ENCODE results near the gene CFAP61. TPM values are rescaled to one million over a fixed set of nuclear protein-coding genes. Genes with fewer than 3 reads are reported as not detected.
A peak's percentile ranks its signal among the peaks of the same experiment; 100 is the strongest.

The CFAP61 gene
- polyA plus RNA-seq, 3 donors from 2014 or later, result 1.3 to 3.2 TPM; not detected in 1

DNA sequence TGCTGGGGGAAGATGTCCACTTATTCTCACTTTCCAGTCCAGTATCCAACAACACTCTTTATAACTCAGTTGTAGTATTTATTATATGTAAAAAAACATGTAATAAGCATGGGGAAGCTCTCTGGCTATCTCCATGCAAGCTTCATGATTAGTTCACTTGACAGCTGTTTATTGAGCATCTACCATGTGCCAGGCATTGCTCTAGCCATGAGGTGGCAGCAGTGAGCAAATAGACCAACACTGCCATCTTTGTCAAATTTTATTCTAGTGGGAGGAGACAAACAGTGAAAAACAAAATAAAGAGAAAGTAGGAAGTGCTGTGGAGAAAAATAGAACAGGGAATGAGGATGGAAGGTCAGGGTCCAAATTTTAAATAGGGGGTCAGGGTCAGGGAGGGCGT lies 131.8 kb downstream of the CFAP61 start:
- peak overlapping the region in 2 of 5 donors; percentile 13 to 23 for H3K4me3 Mint-ChIP-seq
- H3K27me3 Mint-ChIP-seq (ENCODE audit: low read depth in 3 of 3), result peaks cover 3 to 14% (median 4%) of the 10 kb centered on the region in 3 donors
- peak in 1 of 3 donors; percentile 27 for DNase-seq
- no peaks in the 10 kb centered on the region for H3K9me3 Mint-ChIP-seq
- peaks cover 71 to 85% of the 10 kb centered on the region in 2 donors for H3K4me1 Mint-ChIP-seq
- H3K36me3 Mint-ChIP-seq, result peaks cover 0 to 8% (median 4%) of the 10 kb centered on the region in 3 donors
- peak overlapping the region; percentile 10 to 97 (median 87) for H3K27ac Mint-ChIP-seq

DNA sequence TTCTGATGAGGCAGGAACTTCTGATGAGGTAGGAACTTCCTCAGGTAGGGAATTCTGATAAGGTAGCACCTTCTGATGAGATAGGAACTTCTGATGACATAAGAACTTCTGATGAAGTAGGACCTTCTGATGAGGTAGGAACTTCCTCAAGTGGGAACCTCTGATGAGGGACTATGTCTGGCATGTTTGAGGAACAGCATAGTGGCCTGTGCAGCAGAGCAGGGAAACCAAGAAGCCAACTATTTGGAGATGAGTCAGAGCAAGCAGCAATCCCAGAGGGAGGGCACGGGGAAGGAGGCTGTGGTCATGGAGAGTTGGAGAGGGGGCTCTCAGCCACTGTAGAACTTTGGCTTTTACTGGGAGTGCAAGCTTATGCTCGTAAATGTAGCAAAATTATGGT lies 132.4 kb downstream of the CFAP61 start:
- H3K4me3 Mint-ChIP-seq, result no peak overlapping the region
- no peaks in the 10 kb centered on the region for H3K9me3 Mint-ChIP-seq
- peaks cover 3 to 14% (median 5%) of the 10 kb centered on the region in 3 donors for H3K27me3 Mint-ChIP-seq (ENCODE audit: low read depth in 3 of 3)
- peaks cover 65 to 82% of the 10 kb centered on the region in 2 donors for H3K4me1 Mint-ChIP-seq
- peak overlapping the region in 5 of 6 donors; percentile 26 to 97 (median 88) for H3K27ac Mint-ChIP-seq
- DNase-seq, result no peak
- peaks cover 0 to 8% (median 4%) of the 10 kb centered on the region in 3 donors for H3K36me3 Mint-ChIP-seq

DNA sequence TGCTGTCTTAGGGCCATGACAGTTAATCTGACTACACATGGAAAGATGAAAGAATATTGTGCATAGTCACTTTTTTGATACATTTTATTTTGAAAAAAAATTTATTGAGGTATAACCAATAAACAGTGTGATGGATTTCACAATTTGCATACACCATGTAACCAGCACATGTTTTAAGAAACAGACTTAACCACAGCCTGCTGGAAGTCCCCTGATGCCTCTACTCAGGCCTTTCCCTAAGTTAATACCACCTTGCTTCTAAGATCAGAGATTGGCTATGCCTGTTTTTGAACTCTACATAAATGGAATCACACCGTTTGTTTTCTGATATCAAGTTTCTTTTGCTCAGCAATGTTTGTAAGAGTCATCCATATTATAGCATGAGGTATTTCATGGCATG lies 136.3 kb downstream of the CFAP61 start:
- Mint-ChIP-seq H3K27me3 (ENCODE audit: low read depth in 3 of 3) (peaks cover 0 to 1% (median 1%) of the 10 kb centered on the region in 3 donors), H3K4me3 (no peak overlapping the region), H3K4me1 (peaks cover 46 to 72% of the 10 kb centered on the region in 2 donors), H3K36me3 (peaks cover 0 to 4% (median 4%) of the 10 kb centered on the region in 3 donors), H3K27ac (peak overlapping the region in 5 of 6 donors; percentile 36 to 76 (median 69)), H3K9me3 (peaks cover 0 to 2% (median 0%) of the 10 kb centered on the region in 6 donors)
- peak in 1 of 3 donors; percentile 35 for DNase-seq

- DNase-seq, result no peak
- peaks cover 0 to 4% (median 0%) of the 10 kb centered on the region in 6 donors for H3K9me3 Mint-ChIP-seq
- peaks cover 23 to 45% of the 10 kb centered on the region in 2 donors for H3K4me1 Mint-ChIP-seq
- H3K4me3 Mint-ChIP-seq, result no peak overlapping the region
- H3K36me3 Mint-ChIP-seq, result peaks cover 5 to 9% (median 7%) of the 10 kb centered on the region in 3 donors
- peaks cover 0 to 2% (median 1%) of the 10 kb centered on the region in 3 donors for H3K27me3 Mint-ChIP-seq (ENCODE audit: low read depth in 3 of 3)
- H3K27ac Mint-ChIP-seq, result peak overlapping the region in 5 of 6 donors; percentile 4 to 79 (median 31)
These were observed 140.0 kb downstream of the CFAP61 start for GRCh38 chr20:20192366-20192765.

DNA sequence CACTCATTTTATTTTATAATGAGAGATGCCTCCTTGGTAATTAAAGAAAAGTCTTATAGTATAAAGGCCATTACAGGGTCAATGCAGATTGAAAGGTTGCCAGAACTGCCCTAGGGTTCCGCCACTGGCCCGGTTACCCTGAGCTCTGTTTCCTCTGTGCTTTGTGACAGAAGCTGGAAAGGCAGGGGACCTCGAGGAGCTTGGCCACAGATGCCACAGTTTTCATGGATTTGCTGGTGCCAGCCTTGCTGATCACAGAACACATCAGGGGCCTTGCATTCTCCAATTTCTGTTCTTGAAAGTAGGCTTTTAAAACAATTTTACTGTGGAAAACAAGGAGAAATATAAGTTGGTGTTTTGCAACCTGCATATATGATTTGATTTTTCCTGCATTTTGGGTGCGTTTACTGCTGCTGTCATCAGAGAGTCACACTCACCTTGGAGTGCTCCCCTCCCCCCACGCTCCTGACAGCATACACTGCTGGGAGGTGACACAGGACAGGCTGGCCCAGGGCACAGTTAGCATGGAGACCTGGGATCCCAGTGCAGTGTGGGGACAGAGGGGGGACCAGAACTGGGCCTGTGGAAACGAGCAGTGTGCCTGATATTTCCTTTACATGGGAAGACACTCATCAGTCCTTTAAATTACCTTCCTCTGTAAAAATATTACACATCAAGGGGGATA lies 142.8 kb downstream of the CFAP61 start:
- H3K27ac Mint-ChIP-seq, result peak overlapping the region in 1 of 6 donors; percentile 47
- DNase-seq, result no peak
- H3K27me3 Mint-ChIP-seq (ENCODE audit: low read depth in 3 of 3), result peaks cover 0 to 2% (median 0%) of the 10 kb centered on the region in 3 donors
- peaks cover 5 to 11% (median 11%) of the 10 kb centered on the region in 3 donors for H3K36me3 Mint-ChIP-seq
- peaks cover 14 to 23% of the 10 kb centered on the region in 2 donors for H3K4me1 Mint-ChIP-seq
- H3K9me3 Mint-ChIP-seq, result peaks cover 0 to 4% (median 0%) of the 10 kb centered on the region in 6 donors
- H3K4me3 Mint-ChIP-seq, result no peak overlapping the region

- Mint-ChIP-seq H3K27ac (peak overlapping the region in 1 of 6 donors; percentile 10), H3K9me3 (peaks cover 0 to 4% (median 0%) of the 10 kb centered on the region in 6 donors), H3K36me3 (peaks cover 5 to 11% (median 11%) of the 10 kb centered on the region in 3 donors), H3K4me1 (peaks cover 9 to 13% of the 10 kb centered on the region in 2 donors), H3K27me3 (ENCODE audit: low read depth in 3 of 3) (peaks cover 0 to 4% (median 0%) of the 10 kb centered on the region in 3 donors), H3K4me3 (no peak overlapping the region)
- DNase-seq, result no peak
These were observed 144.3 kb downstream of the CFAP61 start for GRCh38 chr20:20196610-20197009.

DNA sequence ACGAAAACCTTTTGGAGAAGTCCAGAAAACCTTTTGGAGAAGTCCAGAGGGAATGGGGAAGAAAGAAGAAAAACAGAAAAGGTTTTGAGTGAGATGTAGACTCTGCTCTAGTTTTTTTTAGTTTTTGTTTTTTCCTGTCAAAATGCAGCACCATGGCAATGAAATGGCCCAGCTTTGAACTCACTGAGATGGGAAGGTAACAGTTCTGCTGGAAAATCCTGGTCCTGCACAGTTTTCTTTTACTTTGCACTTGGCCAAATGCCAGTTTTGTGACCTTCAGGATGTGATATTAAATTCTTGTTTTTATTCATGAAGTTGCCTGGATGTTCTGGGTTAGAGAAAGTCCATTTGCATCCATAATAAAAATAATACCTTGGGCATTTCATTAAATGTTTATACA lies 145.7 kb downstream of the CFAP61 start:
- peaks cover 0 to under 1% of the 10 kb centered on the region in 2 donors for H3K4me1 Mint-ChIP-seq
- H3K4me3 Mint-ChIP-seq, result no peak overlapping the region
- H3K36me3 Mint-ChIP-seq, result peaks cover 5 to 11% (median 11%) of the 10 kb centered on the region in 3 donors
- peaks cover 0 to 2% (median 0%) of the 10 kb centered on the region in 6 donors for H3K9me3 Mint-ChIP-seq
- no peak for DNase-seq
- peaks cover 0 to 4% (median 0%) of the 10 kb centered on the region in 3 donors for H3K27me3 Mint-ChIP-seq (ENCODE audit: low read depth in 3 of 3)
- no peak overlapping the region for H3K27ac Mint-ChIP-seq

- Mint-ChIP-seq H3K4me3 (no peak overlapping the region), H3K27me3 (ENCODE audit: low read depth in 3 of 3) (peaks cover 0 to 5% (median 3%) of the 10 kb centered on the region in 3 donors), H3K9me3 (no peaks in the 10 kb centered on the region), H3K27ac (peak overlapping the region in 2 of 6 donors; percentile 38 to 50), H3K36me3 (peaks cover 4 to 5% (median 5%) of the 10 kb centered on the region in 3 donors), H3K4me1 (peaks cover 6 to 10% of the 10 kb centered on the region in 2 donors)
- DNase-seq, result no peak
These were observed 147.2 kb downstream of the CFAP61 start for GRCh38 chr20:20199361-20200160.

GRCh38 chr20:20201124-20201523 lies 148.8 kb downstream of the CFAP61 start:
- Mint-ChIP-seq H3K27ac (no peak overlapping the region), H3K27me3 (ENCODE audit: low read depth in 3 of 3) (peaks cover 0 to 10% (median 5%) of the 10 kb centered on the region in 3 donors), H3K4me1 (peaks cover 21 to 26% of the 10 kb centered on the region in 2 donors), H3K36me3 (peaks cover 4 to 5% (median 5%) of the 10 kb centered on the region in 3 donors), H3K4me3 (no peak overlapping the region), H3K9me3 (no peaks in the 10 kb centered on the region)
- no peak for DNase-seq

- Mint-ChIP-seq H3K27ac (no peak overlapping the region), H3K36me3 (peaks cover 4 to 5% (median 5%) of the 10 kb centered on the region in 3 donors), H3K4me1 (peaks cover 26 to 31% of the 10 kb centered on the region in 2 donors), H3K27me3 (ENCODE audit: low read depth in 3 of 3) (peaks cover 0 to 10% (median 5%) of the 10 kb centered on the region in 3 donors), H3K9me3 (no peaks in the 10 kb centered on the region), H3K4me3 (no peak overlapping the region)
- DNase-seq, result no peak
These were observed 149.3 kb downstream of the CFAP61 start for GRCh38 chr20:20201639-20202038.

DNA sequence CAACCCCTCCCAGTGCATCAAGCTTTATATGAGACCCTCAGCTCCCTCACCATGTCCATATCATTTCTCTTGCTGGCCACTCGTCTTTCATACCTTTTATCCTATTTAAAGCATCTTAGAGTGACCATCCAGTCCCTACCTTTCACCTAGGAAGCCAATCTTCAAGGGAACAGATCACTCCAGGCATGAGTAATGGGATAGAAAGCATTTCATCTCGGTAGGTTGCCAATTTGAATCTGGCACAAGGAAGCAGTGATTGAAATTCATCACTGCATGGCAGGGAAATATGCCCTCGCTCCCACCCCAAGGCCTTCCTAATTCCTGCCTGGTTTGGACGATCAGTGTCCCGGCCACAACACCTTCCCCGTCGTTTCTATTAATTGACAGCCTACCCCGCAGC lies 150.4 kb downstream of the CFAP61 start:
- no peaks in the 10 kb centered on the region for H3K9me3 Mint-ChIP-seq
- H3K36me3 Mint-ChIP-seq, result peaks cover 0 to 5% (median 4%) of the 10 kb centered on the region in 3 donors
- H3K4me1 Mint-ChIP-seq, result peaks cover 37 to 42% of the 10 kb centered on the region in 2 donors
- DNase-seq, result no peak
- peak overlapping the region in 2 of 6 donors; percentile 13 to 43 for H3K27ac Mint-ChIP-seq
- H3K4me3 Mint-ChIP-seq, result no peak overlapping the region
- H3K27me3 Mint-ChIP-seq (ENCODE audit: low read depth in 3 of 3), result peaks cover 0 to 11% (median 5%) of the 10 kb centered on the region in 3 donors

DNA sequence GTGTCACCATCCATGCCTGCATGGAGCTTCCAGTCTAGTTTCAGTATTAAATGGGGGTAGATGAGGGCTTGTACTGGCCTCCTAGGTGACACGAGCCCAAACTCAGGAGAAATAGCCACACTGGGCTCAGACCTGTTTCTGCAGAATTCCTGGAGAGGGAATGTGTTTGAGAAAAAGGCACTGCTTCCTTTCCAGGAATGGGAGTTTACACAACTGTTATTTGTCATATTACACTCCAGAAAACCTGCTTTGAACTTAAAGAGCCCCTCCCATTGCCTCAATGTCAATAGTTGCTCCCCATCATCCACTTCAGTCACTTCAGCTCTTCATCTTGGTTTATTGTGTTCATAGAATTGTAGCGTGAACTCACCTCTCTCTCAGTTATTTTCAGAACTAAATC lies 151.5 kb downstream of the CFAP61 start:
- peaks cover 0 to 5% (median under 1%) of the 10 kb centered on the region in 3 donors for H3K36me3 Mint-ChIP-seq
- peaks cover 0 to 17% (median 5%) of the 10 kb centered on the region in 3 donors for H3K27me3 Mint-ChIP-seq (ENCODE audit: low read depth in 3 of 3)

DNA sequence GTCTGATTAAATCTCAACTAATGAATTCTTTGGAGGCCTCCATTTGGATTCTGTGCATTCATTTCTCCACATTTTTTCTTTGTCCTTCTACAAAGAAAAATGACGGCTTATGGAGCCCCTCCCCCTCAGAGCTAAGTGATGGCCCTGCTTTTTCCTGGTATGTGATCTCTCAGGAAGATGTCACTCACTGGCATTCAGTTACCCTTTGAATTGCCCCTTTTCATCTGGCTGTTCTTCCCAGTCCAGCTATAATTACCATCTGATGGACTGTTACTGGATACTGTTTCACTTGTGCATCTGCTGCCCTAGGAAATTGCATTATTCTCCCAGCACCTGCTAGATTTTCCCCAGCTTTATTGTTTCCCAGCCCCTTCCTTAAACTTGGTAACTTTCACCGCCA lies 151.9 kb downstream of the CFAP61 start:
- no peaks in the 10 kb centered on the region for H3K9me3 Mint-ChIP-seq
- no peak for DNase-seq
- H3K27me3 Mint-ChIP-seq (ENCODE audit: low read depth in 3 of 3), result peaks cover 0 to 17% (median 5%) of the 10 kb centered on the region in 3 donors
- peak overlapping the region in 2 of 5 donors; percentile 12 to 26 for H3K4me3 Mint-ChIP-seq
- peaks cover 0 to 5% (median 0%) of the 10 kb centered on the region in 3 donors for H3K36me3 Mint-ChIP-seq
- peaks cover 51 to 57% of the 10 kb centered on the region in 2 donors for H3K4me1 Mint-ChIP-seq
- H3K27ac Mint-ChIP-seq, result peak overlapping the region in 4 of 6 donors; percentile 78 to 98 (median 90)

More for the DNA sequence above, 151.5 kb downstream of the CFAP61 start:
- Mint-ChIP-seq H3K9me3 (no peaks in the 10 kb centered on the region), H3K4me1 (peaks cover 47 to 52% of the 10 kb centered on the region in 2 donors), H3K4me3 (no peak overlapping the region), H3K27ac (peak overlapping the region in 2 of 6 donors; percentile 34 to 98)
- DNase-seq, result no peak

Measured in immature natural killer cell (primary cell).